ENCODE measurements around the gene KIF12. TPM values are rescaled to one million over a fixed set of nuclear protein-coding genes. Genes with fewer than 3 reads are reported as not detected.

KIF12 gene
- total and polyA plus RNA-seq, 2 of the 8 experiments (the other 6 are each of a cell fraction or from before 2014, with no cell fraction given): 2.9 to 3.9 TPM

- no peak for FAIRE-seq
- H2BK20ac ChIP-seq (ENCODE audit: low read length): no peak overlapping the region
These were observed 25.0 kb upstream of the KIF12 start for GRCh38 chr9:114124138-114124537.

More at GRCh38 chr9:114124138-114124537, 25.0 kb upstream of the KIF12 start:
- Histone ChIP-seq H3K4me3 (ENCODE audit: extremely low read depth in 1 of 4, insufficient read depth in 2 of 4, low read depth in 3 of 4, low read length in 4 of 4) (no peak overlapping the region), H3K4ac (replicated peaks; ENCODE audit: insufficient read length, low read depth, low read length) (no peak overlapping the region), H3K23me2 (ENCODE audit: low read depth, low read length) (peaks cover 3% of the 10 kb centered on the region; the same call in 1 of the 2 replicates), H3K79me1 (ENCODE audit: low read depth, low read length) (no peaks in the 10 kb centered on the region), H3K23ac (ENCODE audit: insufficient read length) (no peak overlapping the region), H4K20me1 (replicated peaks in 1 of 2; ENCODE audit: control insufficient read depth in 1 of 2, insufficient read depth in 2 of 2, low read length in 2 of 2) (peaks cover 0 to 2% of the 10 kb centered on the region in 2 experiments), H3K27ac (ENCODE audit: low read depth, low read length) (no peak overlapping the region), H4K91ac (replicated peaks; ENCODE audit: insufficient read length, low read length) (no peak overlapping the region), H4K5ac (ENCODE audit: insufficient read length, low read depth, low read length) (no peak overlapping the region), H2BK5ac (ENCODE audit: low read depth, low read length) (no peak overlapping the region), H3K9ac (replicated peaks in 1 of 4; ENCODE audit: extremely low read depth in 1 of 4, low read depth in 3 of 4, low read length in 3 of 4) (no peak overlapping the region), H2BK15ac (ENCODE audit: low read length) (no peak overlapping the region), H3K36me3 (ENCODE audit: control insufficient read depth in 2 of 4, insufficient read depth in 4 of 4, low read length in 3 of 4) (no peaks in the 10 kb centered on the region), H2AK5ac (ENCODE audit: low read depth, low read length) (no peak overlapping the region), H3K4me1 (replicated peaks in 1 of 4; ENCODE audit: control insufficient read depth in 3 of 4, insufficient read depth in 4 of 4, low read length in 3 of 4) (peaks cover 0 to 7% (median 0%) of the 10 kb centered on the region in 4 experiments; a peak in 2 of 7 replicates), H3K9me3 (ENCODE audit: insufficient read depth in 2 of 2, low read depth in 1 of 2, low read length in 1 of 2) (no peaks in the 10 kb centered on the region), H2BK12ac (ENCODE audit: low read depth, low read length) (no peak overlapping the region), H3K14ac (ENCODE audit: insufficient read length) (no peak overlapping the region), H3K79me2 (ENCODE audit: control insufficient read depth in 1 of 2, insufficient read depth in 2 of 2, low read length in 2 of 2) (no peaks in the 10 kb centered on the region), H4K8ac (ENCODE audit: extremely low read depth, insufficient read depth, low read length) (no peak overlapping the region), H2BK120ac (replicated peaks; ENCODE audit: low read depth, low read length) (no peak overlapping the region), H2AFZ (ENCODE audit: low read length) (no peak overlapping the region), H3K18ac (ENCODE audit: extremely low read depth, low read length) (no peak overlapping the region), H3K27me3 (replicated peaks in 1 of 4; ENCODE audit: control insufficient read depth in 3 of 4, extremely low read depth in 1 of 4, insufficient read depth in 3 of 4, low read length in 3 of 4) (0 out of 7 replicates have a peak, but pooled peaks cover 0 to 3% (median 0%) of the 10 kb centered on the region in 4 experiments), H3K56ac (replicated peaks; ENCODE audit: insufficient read length, low read depth, low read length) (no peak overlapping the region), H3K4me2 (ENCODE audit: insufficient read depth in 1 of 2, low read depth in 2 of 2, low read length in 2 of 2) (no peak overlapping the region)
- 83% methylated on average over 1 of the region's 1 CpG; no CpG with 5 or more reads in 1 of the 2 experiments for WGBS, 2 experiments (ENCODE audit: extremely low coverage in 1 of 2, insufficient coverage in 1 of 2, insufficient read length in 1 of 2, insufficient replicate concordance in 2 of 2, low coverage in 1 of 2, low lambda C conversion rate in 2 of 2, missing lambda C conversion rate in 1 of 2)
- DNase-seq (ENCODE audit: low read depth in 1 of 2, low spot score in 2 of 2): no peak
- ChIA-PET CTCF (ENCODE audit: partially characterized antibody) (interaction anchor here (1.5 to 11.0 kb wide), 4 partner anchors 14 to 167 kb away, joined by 4 to 123 read pairs (median 12); partner anchors contain the start of gene COL27A1), POLR2A (ENCODE audit: partially characterized antibody) (no interaction called here)
- no peak for TF ChIP-seq ASH2L (IDR thresholded peaks at IDR 0.05; ENCODE audit: low read length)
- no peak for TF ChIP-seq SP4 (IDR thresholded peaks at IDR 0.05; ENCODE audit: low read length)
- no peak for TF ChIP-seq KDM4A (IDR thresholded peaks at IDR 0.05; ENCODE audit: low read depth, low read length, severe bottlenecking)
- no peak for TF ChIP-seq GTF2F1 (IDR thresholded peaks at IDR 0.05; ENCODE audit: borderline replicate concordance, low read depth, low read length)
- TF ChIP-seq PHF8 (conservative IDR thresholded peaks at IDR 0.05; ENCODE audit: low read depth, low read length): no peak
- no peak for TF ChIP-seq YY1 (IDR thresholded peaks at IDR 0.05; ENCODE audit: low read depth, low read length)
- TF ChIP-seq TAF7 (optimal IDR thresholded peaks at IDR 0.05; ENCODE audit: borderline replicate concordance, low read depth, low read length): no peak
- TF ChIP-seq RBBP5 (IDR thresholded peaks at IDR 0.05; ENCODE audit: borderline replicate concordance, low read depth, low read length): no peak
- no peak for TF ChIP-seq KDM1A (IDR thresholded peaks at IDR 0.05; ENCODE audit: borderline replicate concordance, low read length)
- TF ChIP-seq EGR1 (IDR thresholded peaks at IDR 0.05; ENCODE audit: borderline replicate concordance, low read depth, low read length): no peak
- no peak for TF ChIP-seq HDAC2 (IDR thresholded peaks at IDR 0.05; ENCODE audit: borderline replicate concordance in 1 of 2, low read depth in 2 of 2, low read length in 2 of 2)
- no peak for TF ChIP-seq SIRT6 (IDR thresholded peaks at IDR 0.05; ENCODE audit: low read length)
- no peak for TF ChIP-seq SIN3A (conservative IDR thresholded peaks at IDR 0.05 in 1 of 2, IDR thresholded peaks at IDR 0.05 in 1 of 2; ENCODE audit: low read depth in 1 of 2, low read length in 2 of 2)
- no peak for TF ChIP-seq ZNF274 (IDR thresholded peaks at IDR 0.05; ENCODE audit: borderline replicate concordance, extremely low read depth, low read length)

Measured in H1 (cell line).